Transverse colon (tissue), 4 donors: ENCODE data around the gene CLK3. TPM values are rescaled to one million over a fixed set of nuclear protein-coding genes. Genes with fewer than 3 reads are reported as not detected.

ENCODE experiments used
- DNase-seq: peaks from one replicate; pipeline ENCODE4 v3.0.0-alpha.2; 2019
- H3K27ac ChIP-seq, 4 donors: fragments of 200-600 bp; sonication (generic); 2 replicates each; pipeline ENCODE4 v1.5.1; 2016 to 2018; ENCODE audit warnings: inconsistent platforms in 4 of 4
- H3K27me3 ChIP-seq: fragments of 200-600 bp; sonication (generic); 2 replicates; pipeline ENCODE4 v1.5.1; 2017; ENCODE audit warnings: inconsistent platforms
- H3K36me3 ChIP-seq, 4 donors: fragments of 200-600 bp; sonication (generic); 2 replicates each; pipeline ENCODE4 v1.5.1; 2017 to 2019; ENCODE audit warnings: inconsistent platforms in 4 of 4
- H3K4me1 ChIP-seq, 4 donors: fragments of 200-600 bp; sonication (generic); 2 replicates each; pipeline ENCODE4 v1.5.1; 2017 to 2020; ENCODE audit warnings: inconsistent platforms in 4 of 4
- H3K4me3 ChIP-seq, 4 donors: fragments of 200-600 bp; sonication (generic); 1 replicate in 1 of 4; 2 replicates in 3 of 4; pipeline versions ENCODE4 v1.5.1 to v1.6.1; 2017 to 2019; ENCODE audit warnings: inconsistent platforms in 4 of 4
- H3K9me3 ChIP-seq, 2 donors: fragments of 200-600 bp; sonication (generic); 2 replicates each; pipeline ENCODE4 v1.5.1; 2017 to 2019; ENCODE audit warnings: inconsistent platforms in 2 of 2
- CTCF ChIP-seq, 5 experiments: fragments of 200-600 bp in 3 of 5; fragments of 450-650 bp in 2 of 5; sonication (generic) in 3 of 5; IDR thresholded peaks; 1 replicate in 2 of 5; 2 replicates in 3 of 5; pipeline ENCODE4 v1.5.1; 2016 to 2017; ENCODE audit warnings: antibody characterized with exemption in 5 of 5, inconsistent platforms in 3 of 5, mild to moderate bottlenecking in 2 of 5, moderate library complexity in 1 of 5
- EP300 ChIP-seq: sonication (generic); formaldehyde crosslinking; IDR thresholded peaks from one replicate; pipeline ENCODE4 v1.6.1; 2017; ENCODE audit warnings: antibody characterized with exemption, low read depth
- POLR2A ChIP-seq: fragments of 450-650 bp; IDR thresholded peaks from one replicate; pipeline ENCODE4 v1.6.1; 2016; ENCODE audit warnings: antibody characterized with exemption, mild to moderate bottlenecking, moderate library complexity
- POLR2AphosphoS5 ChIP-seq, 3 donors: sonication (generic); formaldehyde crosslinking; IDR thresholded peaks; one replicate each; pipeline ENCODE4 v1.6.1; 2016; ENCODE audit warnings: antibody characterized with exemption in 3 of 3
- WGBS, 2 donors: methylation state at CpG; one replicate each; pipeline ENCODE4 v1.1.5; 2018; ENCODE audit warnings: low coverage in 1 of 2; 5-methylcytosine and 5-hydroxymethylcytosine counted together
- in situ Hi-C, 4 donors: fragments of 200-750 bp; cut with MboI; loops; one replicate each; pipeline versions ENCODE4 v1.15.0 to v1.15.1; 2017; ENCODE audit warnings: low sequenced_read_pairs in 3 of 4, low pct_ligation_motif_present in 1 of 4, low pct_unique_long_range_greater_than_20kb in 1 of 4
- intact Hi-C: fragments of 100-400 bp; cut with DNase I; formaldehyde crosslinking; loops from one replicate; pipeline ENCODE4 v1.15.1; 2023; ENCODE audit warnings: low total_unique reads
- total RNA-seq, 4 donors: library from RNA; depleted of rRNA; stranded (reverse); fragments of >200 nt; gene quantifications; one replicate each; pipeline ENCODE4 v1.1.0, GENCODE V29; 2016

CLK3 gene
- total RNA-seq, 4 donors from 2014 or later, result 144 to 420 (median 208) TPM

DNA sequence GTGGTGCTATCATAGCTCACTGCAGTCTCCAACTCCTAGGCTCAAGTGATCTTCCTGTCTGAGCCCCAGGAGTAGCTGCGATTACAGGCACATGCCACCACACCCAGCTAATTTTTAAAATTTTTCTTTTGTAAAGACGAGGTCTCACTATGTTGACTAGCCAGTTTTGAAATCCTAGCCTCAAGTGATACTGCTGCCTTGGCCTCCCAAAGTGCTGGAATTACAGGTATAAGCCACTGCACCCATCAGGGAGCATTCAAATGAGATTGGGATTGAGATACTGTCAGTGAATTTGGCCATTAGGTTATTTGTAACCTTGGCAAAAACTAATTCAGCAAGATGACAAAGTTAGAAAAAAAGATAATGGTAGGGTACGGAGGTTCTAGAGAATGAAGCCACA lies 58.5 kb downstream of the CLK3 start:
- intact Hi-C loops, result no loop called here
- in situ Hi-C loops, result no loop called here
- no peaks in the 10 kb centered on the region for H3K27me3 ChIP-seq
- H3K36me3 ChIP-seq, result peaks cover 0 to 31% (median 7%) of the 10 kb centered on the region in 4 donors
- H3K27ac ChIP-seq, result no peak overlapping the region
- no peaks in the 10 kb centered on the region for H3K4me1 ChIP-seq
- no peak for TF ChIP-seq POLR2AphosphoS5 (IDR thresholded peaks at IDR 0.05)
- no peak for TF ChIP-seq EP300
- no peak for TF ChIP-seq CTCF (IDR thresholded peaks at IDR 0.05)
- no peak for TF ChIP-seq POLR2A
- WGBS, 2 donors, result 93 to 100% methylated on average over 3 of the region's 3 CpGs
- H3K9me3 ChIP-seq, result no peaks in the 10 kb centered on the region
- H3K4me3 ChIP-seq, result no peak overlapping the region
- DNase-seq, result no peak

GRCh38 chr15:74676801-74677200 lies 61.2 kb downstream of the CLK3 start:
- no peak for DNase-seq
- Histone ChIP-seq H3K9me3 (no peaks in the 10 kb centered on the region), H3K36me3 (peaks cover 0 to 18% (median 3%) of the 10 kb centered on the region in 4 donors), H3K4me3 (no peak overlapping the region), H3K27ac (no peak overlapping the region), H3K27me3 (no peaks in the 10 kb centered on the region), H3K4me1 (no peaks in the 10 kb centered on the region)
- TF ChIP-seq POLR2A (no peak), POLR2AphosphoS5 (IDR thresholded peaks at IDR 0.05) (no peak), EP300 (no peak), CTCF (IDR thresholded peaks at IDR 0.05) (no peak)
- 87 to 91% methylated on average over 6 to 7 of the region's 7 CpGs for WGBS, 2 donors
- intact Hi-C loops, result no loop called here
- in situ Hi-C loops, result no loop called here

Other genes starting within 250 kb of the CLK3 start
- under 1 TPM in 2 of 4 donors, not detected in 2; 0.40 to 0.79 TPM for gene CYP11A1, start 248.2 kb upstream of the CLK3 start, total RNA-seq
- gene SEMA7A, start 181.9 kb upstream of the CLK3 start, total RNA-seq, result 1 to 10 TPM in 3 of 4 donors, under 1 TPM in 1; 0.20 to 5.6 (median 3.1) TPM
- 100 to 1,000 TPM in 1 of 4 donors, 10 to 100 TPM in 2, 1 to 10 TPM in 1; 4.0 to 157 (median 42.3) TPM for gene UBL7, start 154.7 kb upstream of the CLK3 start, total RNA-seq
- 10 to 100 TPM in 3 of 4 donors, 1 to 10 TPM in 1; 9.6 to 25.8 (median 12.5) TPM for gene ARID3B, start 74.6 kb upstream of the CLK3 start, total RNA-seq
- gene EDC3, start 80.2 kb downstream of the CLK3 start, total RNA-seq, result 100 to 1,000 TPM in 1 of 4 donors, 10 to 100 TPM in 3; 23.2 to 112 (median 29.4) TPM
- gene CYP1A1, start 109.7 kb downstream of the CLK3 start, total RNA-seq, result 1 to 10 TPM in 1 of 4 donors, under 1 TPM in 1, not detected in 2; 0.55 to 1.1 TPM
- not detected for gene CYP1A2, start 133.0 kb downstream of the CLK3 start, total RNA-seq
- gene CSK, start 166.2 kb downstream of the CLK3 start, total RNA-seq, result 100 to 1,000 TPM in 1 of 4 donors, 10 to 100 TPM in 3; 59.7 to 176 (median 73.4) TPM
- 10 to 100 TPM in 1 of 4 donors, not detected in 3; 20.2 TPM for gene LMAN1L, start 197.0 kb downstream of the CLK3 start, total RNA-seq
- gene CPLX3, start 210.8 kb downstream of the CLK3 start, total RNA-seq, result not detected
- 100 to 1,000 TPM; 138 to 473 (median 312) TPM for gene ULK3, start 227.3 kb downstream of the CLK3 start, total RNA-seq